GM18526 (cell line): ENCODE data around the gene AP3B1.

Source experiments
- POLR2A ChIP-seq: IDR thresholded peaks from 3 replicates; pipeline ENCODE4 v1.6.1; 2011; ENCODE audit not compliant: insufficient read length; ENCODE audit errors: extremely low read depth

AP3B1 gene

DNA sequence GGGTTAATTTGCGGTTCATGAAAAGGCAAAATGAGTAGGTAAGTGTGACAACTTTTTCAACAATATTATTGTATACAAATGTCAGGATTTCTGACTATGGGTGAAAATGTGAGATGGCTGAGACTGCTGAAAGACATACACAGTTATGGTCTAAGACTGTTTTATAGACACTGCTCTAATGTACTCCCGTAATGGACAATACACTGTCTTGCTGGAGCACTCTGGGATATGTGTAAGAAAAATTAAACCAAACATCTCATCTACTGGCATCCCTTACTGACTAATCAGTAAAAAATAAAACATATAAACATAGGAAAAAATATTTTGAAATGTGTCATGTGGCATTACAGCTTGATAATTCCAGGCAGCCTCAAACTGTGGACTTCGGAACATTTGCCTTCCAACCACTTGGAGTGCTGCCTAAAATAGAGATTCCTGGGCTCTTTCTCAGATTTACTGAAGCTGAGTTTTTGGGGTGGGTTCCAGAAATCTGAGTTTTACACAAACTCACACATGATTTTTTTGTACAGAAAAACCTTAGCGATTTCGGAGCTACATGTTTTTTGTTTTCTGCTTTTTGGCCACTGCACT is 284.5 kb downstream of the AP3B1 start:
- no peak for TF ChIP-seq POLR2A

DNA sequence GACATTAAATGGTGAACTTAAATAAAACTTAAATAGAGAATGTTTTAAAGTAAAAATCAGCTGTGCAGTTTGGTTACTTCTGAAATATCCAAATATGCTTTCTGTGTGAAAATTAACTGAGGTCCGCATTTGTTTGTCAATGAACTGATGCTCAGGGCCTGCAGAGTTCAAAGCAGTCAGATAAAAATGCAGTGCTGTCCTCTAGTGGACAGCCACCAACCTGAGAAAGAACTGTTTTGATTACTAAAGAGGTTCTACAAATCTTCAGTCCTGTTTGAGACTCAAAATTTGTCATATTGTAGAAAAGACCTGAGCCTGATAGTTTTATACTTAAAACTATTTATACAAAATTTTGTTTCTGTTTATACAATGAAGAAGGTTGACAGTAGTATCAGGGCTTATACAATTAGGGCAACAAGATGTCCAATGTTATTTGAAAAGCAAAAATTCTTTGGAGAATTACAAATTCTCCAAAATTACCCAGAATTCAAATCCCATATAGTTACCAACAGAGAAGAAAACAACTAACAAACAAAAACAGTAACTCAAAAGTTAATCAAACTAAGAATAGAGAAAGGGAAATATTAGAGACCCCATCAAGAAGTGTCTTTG is 286.0 kb downstream of the AP3B1 start:
- TF ChIP-seq POLR2A = no peak

DNA sequence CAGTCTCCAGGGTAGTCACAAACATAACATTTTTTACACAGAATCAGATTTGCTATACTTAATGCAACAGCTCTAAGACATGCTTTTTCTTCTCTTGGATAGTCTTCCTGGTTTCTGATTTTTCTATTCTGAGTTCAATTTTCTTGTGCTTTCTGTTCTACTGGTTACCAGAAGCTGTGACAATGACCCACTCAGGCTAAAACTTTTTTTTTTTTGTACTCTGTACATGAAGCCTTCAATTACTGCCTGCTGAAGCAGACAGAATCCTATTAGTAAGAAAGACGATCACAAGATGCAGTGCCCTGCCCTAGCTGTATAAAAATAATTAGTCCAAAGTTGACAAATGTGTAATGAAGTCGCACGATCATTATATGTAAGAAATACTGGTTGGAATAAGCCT is 287.3 kb downstream of the AP3B1 start:
- no peak for TF ChIP-seq POLR2A

DNA sequence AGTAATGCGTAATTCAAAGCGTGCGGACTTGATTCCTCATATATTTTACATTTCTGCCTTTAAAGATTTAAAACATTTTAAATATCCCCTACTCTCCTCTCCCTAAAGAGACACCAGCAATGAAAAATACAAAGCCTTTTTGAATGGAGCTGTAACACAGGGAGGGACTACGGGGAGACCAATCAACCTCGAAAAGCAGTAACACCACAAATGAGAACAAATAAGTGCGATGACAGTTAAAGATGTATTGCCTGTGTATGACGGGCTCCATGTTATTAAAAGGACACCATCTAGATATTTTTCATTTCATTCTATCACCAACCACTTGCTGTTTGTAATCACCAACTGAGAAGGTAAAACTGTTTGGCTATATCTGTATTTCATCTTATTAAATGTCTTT is 288.0 kb downstream of the AP3B1 start:
- no peak for TF ChIP-seq POLR2A

DNA sequence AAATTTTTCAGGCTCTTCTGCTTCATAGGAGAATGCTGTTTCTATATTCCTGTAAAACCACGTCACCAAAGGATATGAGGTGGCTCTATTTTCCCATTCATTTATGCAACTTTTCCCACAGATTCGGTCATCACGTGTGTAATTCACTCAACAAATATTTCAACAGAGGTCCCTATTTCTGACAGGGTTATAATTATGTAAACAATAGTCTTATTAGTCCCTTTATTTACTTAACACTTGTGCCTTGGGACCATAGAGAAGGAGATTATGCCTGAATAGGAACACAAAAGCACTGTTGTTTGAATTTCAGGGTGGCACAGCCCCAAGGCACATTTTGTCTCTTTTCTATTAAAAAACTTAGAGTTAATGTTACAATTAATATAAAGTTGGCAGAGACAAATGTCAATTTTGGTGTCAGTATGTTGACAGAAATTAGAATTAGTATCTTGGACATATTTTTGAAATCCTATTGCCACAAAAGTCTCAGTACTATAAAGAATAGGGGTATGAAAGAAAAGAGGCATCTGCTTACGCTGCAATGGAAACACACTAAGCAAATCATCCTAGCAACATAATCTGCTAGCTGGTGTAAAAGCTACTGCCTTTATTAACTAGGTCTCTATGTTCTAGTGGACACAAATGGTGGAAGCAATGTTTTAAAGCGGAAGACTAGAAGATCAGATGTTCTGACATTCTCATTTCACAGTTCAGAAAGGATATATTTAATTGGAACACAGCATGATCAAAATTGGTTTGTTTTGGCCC is 289.3 kb downstream of the AP3B1 start:
- TF ChIP-seq POLR2A = no peak

DNA sequence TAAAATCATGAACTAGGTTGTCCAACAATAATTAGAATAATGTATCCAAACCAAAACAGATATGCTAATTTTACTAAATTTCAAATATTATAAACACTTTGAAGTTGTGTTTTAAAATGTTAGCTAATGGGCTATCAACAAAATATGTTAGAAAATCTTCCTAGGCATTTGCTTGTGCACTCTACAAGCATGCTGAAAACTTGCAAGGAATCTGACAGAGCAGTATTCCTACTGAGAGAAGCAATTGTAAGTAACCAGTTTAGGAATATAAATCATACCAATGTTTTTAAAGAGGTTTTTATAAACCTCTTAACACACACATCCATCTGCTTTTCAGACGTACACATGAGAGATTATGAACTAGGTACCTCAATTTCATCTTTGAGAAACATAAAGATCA is 289.9 kb downstream of the AP3B1 start:
- no peak for TF ChIP-seq POLR2A

DNA sequence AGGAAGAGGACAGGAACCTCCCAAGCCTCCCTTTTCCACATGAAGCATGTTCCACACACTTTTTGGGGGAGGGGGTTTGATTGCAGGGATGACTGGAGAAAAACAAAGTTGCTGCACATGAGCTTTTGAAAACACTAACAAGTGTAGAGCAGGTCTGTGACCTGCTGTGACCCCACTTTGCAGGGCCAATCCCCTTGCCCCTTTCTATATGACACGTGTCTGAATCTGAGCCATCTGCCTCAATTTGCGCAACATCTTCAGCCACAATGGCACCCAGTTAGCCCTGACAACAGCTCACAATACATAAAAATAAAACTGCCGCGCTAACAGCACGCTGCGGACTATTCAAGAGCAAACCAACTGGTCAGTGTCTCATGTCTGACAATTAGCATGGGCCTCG is 290.6 kb downstream of the AP3B1 start:
- no peak for TF ChIP-seq POLR2A

DNA sequence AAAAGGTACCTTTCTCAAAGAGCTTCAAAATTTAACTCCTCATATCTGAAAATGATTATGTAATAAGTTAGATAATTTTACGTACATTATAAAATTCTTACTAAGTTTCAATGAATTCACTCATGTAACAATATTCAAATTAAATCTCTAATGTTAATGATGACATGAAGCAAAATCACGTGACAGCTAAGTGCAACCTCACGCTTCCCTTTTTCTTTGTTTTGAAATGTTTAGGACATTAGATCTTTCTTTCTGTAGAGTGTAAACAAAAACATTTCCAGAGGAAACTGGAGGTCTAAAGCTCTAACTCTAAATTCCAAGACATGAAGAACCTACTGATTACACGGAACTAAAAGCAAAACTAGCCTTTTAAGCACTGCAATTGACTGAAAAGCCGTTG is 291.0 kb downstream of the AP3B1 start:
- TF ChIP-seq POLR2A = no peak

DNA sequence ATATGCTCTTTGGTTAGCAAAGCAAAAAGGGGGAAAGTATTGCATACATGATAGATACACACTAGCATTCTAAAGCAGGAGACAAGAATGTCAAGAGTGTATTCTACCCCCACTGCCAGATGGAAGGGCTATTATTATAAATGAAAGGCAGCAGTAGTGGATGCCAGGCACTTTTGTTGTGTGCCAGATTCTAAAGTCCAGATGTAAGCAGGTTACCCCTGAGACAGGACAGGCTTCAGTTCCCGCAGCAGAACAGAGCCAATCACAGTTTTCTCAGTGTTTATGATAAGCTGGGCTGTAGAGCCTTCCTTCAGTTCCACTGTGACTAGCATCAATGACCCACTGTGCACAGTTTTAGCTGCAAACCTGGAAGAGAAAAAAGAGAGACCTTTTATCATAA is 291.8 kb downstream of the AP3B1 start:
- TF ChIP-seq POLR2A = no peak

DNA sequence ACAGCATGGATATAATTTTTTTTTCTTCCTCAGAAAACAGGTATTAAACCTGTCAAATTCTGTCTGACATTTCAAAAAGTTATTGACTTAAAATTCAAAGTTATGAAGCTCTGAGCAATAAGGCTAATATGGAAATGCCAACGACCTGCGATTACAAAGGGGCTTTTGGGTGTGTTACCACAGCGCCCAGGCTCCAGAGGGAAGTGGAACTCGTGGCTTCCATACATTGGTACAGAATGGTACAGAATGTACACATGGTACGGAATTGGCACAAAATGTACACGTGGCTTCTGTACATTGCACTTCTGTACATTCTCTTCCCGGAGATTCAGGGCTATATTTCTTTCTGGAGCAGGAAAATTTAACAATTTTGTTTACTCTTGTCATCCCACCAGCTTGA is 293.3 kb downstream of the AP3B1 start:
- TF ChIP-seq POLR2A = no peak

DNA sequence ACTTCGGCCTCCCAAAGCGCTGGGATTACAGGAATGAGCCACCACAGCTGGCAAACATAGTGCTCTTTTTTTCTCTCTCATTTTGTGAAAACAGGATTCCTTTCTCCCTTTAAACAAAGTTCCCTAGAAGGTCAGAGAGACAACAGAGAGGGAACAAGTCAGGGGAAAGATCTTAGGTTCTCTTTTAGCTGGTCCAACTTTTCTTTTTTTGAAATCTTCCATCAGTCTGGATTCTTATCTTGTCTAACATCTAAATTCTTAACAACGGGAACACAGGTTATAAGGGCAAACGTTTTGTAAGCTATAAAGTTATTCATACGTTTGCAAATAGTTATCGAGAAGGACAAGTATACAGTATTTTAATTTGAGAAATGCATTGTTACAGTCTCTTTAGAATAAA is 294.3 kb downstream of the AP3B1 start:
- no peak for TF ChIP-seq POLR2A

DNA sequence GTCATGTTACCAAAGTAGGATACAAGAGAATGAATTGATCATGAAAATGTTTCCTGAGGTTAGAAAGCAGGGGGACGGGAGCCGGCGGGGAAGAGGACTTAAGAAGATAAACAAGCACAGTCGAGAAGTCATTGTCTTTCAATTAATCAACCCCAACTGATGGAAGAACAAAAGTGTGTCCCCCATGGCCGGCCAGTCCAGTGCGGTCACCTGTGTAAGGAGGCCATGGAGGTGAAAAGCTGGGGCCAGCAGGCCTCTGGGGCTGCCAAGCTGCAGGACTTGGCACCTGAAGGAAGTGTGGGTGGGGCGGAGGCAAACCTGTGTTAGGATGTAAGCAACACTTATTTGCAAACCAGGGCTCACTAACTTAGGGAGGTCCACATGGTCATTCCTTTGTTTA is 295.1 kb downstream of the AP3B1 start:
- TF ChIP-seq POLR2A = no peak

DNA sequence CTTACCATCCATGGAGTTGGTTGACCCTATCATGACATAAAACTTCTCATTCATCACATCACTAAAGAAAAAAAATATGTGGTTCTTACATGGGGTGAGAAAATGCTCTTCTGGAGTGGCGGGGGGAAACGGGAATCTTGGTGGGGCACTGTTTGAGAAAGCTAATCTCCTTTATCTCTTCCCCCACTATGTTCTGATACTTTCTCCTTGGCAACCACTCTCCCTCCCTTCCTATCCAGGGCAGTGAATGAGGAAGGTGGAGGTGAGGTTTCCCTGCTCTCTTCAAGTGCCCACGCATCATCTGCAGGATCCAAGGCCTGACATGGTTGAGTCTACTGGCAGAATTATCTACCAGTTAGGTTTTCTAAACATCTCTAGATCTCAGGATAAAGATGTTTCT is 297.6 kb downstream of the AP3B1 start:
- no peak for TF ChIP-seq POLR2A

DNA sequence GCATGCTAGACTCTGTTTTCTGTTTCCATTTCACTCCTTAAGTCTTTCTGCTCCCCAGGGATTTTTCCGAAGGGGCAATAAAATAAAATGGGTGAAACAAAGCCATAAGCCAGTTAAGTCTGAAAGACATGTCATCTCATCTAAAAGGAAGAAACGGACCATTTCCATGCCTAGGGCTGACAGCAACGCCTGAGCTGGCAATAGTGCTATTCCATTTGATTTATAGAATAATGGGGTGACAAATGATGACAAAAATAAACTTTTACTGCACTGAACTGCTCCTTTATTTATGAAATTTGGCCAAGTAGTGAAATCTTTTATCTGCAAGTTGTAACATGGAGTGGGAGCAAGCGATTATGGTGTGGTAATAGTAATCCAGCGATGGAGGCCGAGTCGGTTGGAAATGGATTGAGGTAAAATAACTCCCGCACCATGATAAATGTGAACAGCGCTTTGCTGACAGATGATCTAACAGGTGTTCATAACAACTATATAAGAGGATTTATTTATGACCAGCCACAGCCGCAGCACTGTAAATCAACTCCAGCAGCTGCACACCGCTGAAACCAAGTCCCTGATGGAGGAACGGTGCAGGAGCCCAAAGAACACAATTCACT is 298.6 kb downstream of the AP3B1 start:
- TF ChIP-seq POLR2A = no peak

DNA sequence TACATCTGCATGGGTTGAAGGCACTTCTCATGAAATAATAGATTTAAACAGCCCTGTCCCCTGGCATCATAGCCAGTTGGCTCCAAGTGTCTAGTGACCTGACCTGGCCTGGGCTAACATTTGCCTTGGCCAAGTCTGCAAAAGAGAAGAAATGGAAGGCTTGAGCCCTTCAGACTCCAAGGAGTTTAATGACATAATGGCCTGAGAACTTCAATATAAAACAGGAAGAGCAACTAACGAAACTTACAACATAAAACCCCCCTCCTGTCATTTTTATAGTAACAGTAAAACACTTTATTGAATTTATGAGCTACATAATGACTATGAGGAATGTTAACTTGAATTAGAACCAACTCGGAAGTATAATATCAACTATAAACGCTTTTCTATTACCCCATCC is 299.6 kb downstream of the AP3B1 start:
- no peak for TF ChIP-seq POLR2A

DNA sequence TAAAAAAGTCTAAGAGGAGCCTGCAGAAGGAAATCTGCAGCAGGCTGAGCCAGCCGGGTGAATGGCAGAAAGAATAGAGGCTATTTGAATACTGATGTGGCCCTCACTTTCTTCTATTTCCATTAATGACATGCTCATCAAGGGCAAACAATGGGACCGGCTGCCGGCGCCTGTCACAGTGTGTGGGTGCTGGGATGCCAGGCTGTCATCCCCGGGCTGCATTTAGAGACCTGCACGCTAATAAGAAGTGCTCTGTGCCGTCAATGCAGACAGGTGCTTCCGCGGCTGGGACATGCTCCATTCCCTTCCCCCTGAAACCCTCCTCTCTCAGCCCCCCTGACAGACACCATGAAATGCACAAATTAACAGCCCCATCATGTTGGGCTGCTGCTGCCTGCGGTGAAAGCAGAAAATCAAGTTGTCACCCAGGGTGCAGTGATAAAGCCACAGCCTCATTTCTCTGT is 300.6 kb downstream of the AP3B1 start:
- TF ChIP-seq POLR2A = no peak
